Fibroblast of skin of right biceps (primary cell): ENCODE measurements around the gene OLFML2A.
"Not testable (repeated sequence)": the region's sequence is repeated elsewhere in the genome, so short reads cannot be mapped to it uniquely, and the experiment has no call there.

Source experiments
- DNase-seq: peaks from one replicate; pipeline ENCODE4 v3.0.0-alpha.2; 2013

OLFML2A gene

GRCh38 chr9:124776954-124777648 is at the start of gene OLFML2A:
Gene OLFML2A, plus strand, starts transcription at chr9:124777133. Its CDS starts 138 bp downstream, at chr9:124777271.
- no peak for DNase-seq

DNA sequence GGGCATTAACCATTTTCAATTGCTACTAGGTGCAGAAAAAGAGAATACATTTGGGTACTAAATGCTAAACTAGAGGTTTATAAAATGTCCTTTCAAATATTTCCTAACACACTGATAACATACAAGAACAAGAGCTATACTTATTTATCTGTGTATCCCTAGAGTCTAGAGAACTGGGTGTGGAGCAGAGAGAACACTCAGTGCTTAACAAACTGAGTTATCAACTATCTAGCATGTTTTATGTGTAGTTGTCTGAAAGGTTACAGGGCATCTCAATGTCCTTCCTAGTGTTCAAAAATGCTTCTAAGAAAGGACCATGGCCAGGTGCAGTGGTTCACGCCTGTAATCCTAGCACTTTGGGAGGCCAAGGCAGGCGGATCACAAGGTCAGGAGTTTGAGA is 46.2 kb upstream of the OLFML2A start:
- DNase-seq = no peak

DNA sequence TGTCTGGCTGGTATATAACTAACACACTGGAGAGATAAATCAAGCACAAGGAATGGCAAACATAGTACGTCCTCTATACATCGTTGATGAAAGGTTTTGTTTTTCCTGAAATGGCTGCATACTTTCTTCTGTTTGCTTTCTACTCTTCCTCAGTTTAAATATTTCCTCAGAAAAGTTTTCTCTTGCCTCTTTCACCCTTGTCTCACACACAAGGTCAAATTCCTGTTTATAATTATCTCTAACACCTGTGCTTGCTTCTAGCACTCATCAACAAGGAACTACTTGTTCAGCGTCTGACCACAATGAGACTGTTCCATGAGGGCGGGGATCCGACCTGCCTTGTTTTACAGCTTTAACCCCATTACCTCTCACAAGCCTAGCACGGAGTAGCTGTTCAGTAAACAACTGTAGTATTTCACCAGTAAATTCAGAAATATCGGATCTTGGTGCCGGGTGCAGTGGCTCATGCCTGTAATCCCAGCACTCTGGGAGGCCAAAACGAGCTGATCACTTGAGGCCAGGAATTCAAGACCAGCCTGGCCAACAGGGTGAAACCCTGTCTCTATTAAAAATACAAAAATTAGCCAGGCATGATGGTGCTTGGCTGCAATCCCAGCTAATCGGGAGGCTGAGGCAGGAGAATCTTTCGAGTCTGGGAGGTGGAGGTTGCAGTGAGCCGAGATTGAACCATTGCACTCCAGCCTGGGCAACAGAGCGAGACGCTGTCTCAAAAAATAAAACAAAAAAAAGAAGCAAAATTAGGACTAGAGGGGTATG is 42.8 kb upstream of the OLFML2A start:
- no peak for DNase-seq

DNA sequence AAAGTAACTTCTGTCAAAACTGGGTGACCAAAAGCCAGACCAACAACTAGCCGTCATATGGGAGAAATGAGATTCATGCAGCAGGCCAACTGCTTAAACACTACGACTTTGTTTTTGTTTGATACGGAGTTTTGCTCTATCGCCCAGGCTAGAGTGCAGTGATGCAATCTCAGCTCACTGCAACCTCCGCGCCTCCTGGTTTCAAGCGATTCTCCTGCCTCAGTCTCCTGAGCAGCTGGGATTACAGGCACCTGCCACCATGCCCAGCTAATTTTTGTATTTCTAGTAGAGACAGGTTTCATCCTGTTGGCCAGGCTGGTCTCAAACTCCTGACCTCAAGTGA is 42.2 kb upstream of the OLFML2A start:
- not testable (repeated sequence) for DNase-seq

DNA sequence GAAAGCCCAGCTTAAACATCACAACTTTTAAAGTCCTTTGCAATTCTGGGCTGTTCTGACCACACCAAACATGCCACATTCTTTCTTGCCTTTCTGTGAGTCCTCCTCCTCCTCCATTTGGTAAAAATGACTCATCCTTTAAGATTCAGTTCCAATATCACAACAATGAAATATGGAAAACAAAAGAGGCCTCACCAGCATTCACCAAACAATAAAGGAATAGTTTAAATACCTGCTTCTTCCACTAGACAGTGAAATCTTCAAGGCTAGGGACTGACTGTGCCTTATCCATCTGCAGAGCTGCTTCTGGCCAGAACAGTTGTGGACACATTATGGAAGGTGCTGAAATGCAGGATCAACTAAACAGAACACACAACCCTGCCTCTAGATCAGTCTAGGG is 41.8 kb upstream of the OLFML2A start:
- peak; percentile 72 for DNase-seq

- not testable (repeated sequence) for DNase-seq
Observed at GRCh38 chr9:124738075-124738474, 38.9 kb upstream of the OLFML2A start.

GRCh38 chr9:124739360-124739759 is 37.6 kb upstream of the OLFML2A start:
- no peak for DNase-seq

DNA sequence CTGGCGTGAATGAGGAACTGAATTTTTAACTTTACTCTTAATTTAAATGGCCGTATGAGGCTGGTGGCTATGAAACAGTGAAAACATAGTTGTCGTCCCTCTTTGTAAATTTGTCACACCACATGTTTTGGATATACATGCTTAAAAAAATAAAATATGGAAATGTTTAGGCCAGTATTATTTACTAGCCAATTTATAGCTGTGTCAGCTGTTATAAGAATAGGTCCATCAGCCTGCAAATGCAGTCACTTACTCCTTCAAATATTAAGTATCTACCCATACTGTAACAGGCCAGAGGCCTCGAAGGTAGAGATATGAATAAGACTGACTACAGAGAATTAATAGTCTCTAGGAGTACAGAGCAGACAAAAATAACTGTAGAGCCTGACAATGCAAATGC is 35.8 kb upstream of the OLFML2A start:
- DNase-seq = no peak

- DNase-seq = no peak
Observed at GRCh38 chr9:124741662-124742061, 35.3 kb upstream of the OLFML2A start.

DNA sequence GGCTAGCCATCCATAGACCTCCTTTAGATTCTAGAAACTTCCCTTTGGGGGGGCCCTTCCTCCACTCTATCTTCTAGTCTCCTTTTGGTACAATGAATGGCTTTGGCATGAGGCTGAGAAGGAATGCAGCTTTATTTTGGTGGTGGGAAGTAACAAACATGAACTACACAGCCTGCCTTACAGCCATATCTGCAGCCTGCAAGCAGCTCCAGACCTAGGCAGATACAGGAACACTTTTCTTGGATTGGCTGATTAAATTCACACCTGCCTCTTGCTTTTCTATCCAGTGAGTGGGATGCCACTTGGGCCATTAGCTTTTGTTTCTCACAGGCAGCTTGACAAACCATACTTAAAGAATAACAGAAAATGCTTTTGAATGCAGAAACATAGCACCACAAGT is 34.0 kb upstream of the OLFML2A start:
- no peak for DNase-seq

DNA sequence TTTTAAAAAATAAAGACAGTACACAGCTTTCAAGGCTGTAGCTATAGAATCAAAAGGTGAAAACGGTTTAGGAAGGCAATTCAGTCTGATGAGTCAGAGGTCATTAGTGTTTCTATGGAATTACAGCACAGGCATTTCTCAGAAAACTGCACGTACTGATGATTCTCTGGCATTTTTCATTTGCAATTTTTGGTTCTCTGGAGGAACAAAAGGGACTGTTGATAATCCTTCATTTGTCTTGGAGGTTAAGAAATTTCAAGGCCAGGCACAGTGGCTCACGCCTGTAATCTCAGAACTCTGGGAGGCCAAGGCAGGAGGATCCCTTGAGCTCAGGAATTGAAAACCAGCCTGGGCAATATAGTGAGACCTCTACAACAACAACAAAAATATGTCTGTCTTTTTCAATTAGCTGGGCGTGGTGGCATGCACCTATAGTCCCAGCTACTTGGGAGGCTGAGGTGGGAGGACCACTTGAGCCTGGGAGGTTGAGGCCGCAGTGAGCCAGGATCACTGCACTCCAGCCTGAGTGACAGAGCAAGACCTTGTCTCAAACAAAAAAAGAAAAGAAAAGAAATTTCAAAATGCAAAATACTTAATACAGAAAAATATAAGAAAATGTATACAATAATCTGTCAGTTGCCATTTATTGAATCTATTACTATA is 33.1 kb upstream of the OLFML2A start:
- peak; percentile 78 for DNase-seq

GRCh38 chr9:124747065-124747464 is 29.9 kb upstream of the OLFML2A start:
- no peak for DNase-seq

- DNase-seq = no peak
Observed at GRCh38 chr9:124749284-124749683, 27.6 kb upstream of the OLFML2A start.

- peak; percentile 10 for DNase-seq
Observed at GRCh38 chr9:124749781-124750180, 27.2 kb upstream of the OLFML2A start.

DNA sequence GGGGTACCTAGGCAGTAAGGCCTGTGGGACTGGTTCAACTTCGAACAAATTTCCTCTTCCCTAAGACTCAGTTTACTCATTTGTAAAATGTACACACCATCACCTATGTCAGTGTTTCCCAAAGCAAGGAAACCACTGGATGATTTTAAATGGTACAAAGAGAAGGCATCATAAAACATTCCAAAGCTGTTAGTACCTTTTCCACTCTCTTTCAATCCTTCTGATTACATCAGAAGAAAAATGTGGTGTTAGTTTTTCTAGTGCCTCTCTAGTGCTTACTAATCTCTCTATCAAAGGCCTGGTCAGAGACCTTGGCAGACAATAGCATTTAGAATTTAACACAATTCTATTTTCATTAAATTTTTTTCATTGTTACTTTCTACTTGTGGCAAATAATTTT is 24.0 kb upstream of the OLFML2A start:
- peak; percentile 78 for DNase-seq

GRCh38 chr9:124754289-124754688 is 22.6 kb upstream of the OLFML2A start:
- DNase-seq = peak; percentile 56

DNA sequence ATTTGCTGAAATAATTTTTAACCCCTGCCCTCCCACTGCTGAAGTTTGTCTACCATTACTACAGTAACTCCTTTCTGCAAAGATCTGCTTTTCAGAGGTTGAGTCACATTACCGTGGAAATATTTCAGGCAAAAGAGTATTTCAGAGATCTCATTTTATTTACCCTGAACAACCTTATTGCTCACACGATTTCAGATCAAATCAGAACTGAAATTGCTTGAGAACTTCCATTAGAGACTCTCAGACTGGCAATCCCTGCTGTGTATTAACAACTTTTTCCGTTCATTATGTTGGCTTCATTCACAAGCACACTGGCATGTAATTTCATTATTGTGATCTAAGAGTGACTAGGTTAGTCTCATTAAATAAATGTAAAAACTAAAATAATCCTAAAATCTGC is 21.9 kb upstream of the OLFML2A start:
- DNase-seq = no peak

GRCh38 chr9:124756011-124756410 is 20.9 kb upstream of the OLFML2A start:
- no peak for DNase-seq

DNA sequence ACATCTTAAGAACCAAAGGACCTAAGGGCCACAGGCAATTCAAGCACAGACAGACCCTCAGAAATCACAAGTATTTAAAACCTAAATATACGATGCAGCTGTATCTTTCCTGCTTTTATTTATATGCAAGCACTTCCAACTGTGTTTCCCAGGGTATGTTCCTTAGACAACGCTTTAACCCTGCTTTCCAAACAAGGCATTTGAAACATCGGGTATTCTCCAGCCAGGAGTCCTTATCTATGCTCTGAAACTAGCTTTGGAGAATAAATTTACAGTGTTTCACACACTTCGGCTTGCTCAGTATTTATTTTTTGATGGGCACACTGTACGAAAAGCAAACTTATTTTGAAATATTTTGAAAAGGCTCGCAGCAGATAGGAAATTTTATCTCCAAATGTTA is 19.3 kb upstream of the OLFML2A start:
- DNase-seq = no peak

DNA sequence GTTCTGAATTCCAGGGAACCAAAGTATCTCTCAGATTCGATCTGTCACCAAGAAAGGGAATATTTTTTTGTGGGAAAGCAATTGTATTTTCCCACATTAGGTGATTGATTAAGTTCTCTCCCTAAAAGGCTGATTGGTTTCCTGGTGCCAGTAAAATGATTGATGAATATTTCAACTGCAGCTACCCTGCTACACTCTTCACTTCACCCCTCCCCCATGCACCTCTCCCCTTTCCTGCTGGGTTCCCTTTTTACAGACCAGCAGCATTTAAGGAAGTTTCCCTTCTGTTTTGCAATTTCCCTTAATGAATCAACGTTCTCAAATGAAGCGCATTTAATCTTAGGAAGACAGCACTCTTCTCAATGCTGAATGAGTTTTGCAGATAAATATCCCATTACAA is 18.9 kb upstream of the OLFML2A start:
- DNase-seq = no peak

DNA sequence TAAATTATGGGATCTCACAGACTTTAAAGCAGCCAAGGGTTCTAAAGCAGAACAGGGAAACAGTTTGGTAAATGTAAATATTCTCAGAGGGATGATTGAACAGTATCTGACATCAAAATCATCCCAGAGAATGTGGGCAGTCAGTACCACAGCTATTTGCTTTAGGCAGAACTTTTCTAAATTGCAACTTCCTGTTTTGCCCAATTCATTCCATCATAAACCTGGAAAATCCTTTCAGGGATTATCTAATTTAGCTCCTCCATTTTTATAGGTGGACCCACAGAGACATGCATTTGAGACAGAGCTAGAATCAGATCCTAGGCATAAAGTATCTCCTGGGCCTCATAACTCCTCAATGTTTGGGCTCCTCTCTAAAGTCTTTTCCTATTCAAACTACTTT is 18.2 kb upstream of the OLFML2A start:
- no peak for DNase-seq

DNA sequence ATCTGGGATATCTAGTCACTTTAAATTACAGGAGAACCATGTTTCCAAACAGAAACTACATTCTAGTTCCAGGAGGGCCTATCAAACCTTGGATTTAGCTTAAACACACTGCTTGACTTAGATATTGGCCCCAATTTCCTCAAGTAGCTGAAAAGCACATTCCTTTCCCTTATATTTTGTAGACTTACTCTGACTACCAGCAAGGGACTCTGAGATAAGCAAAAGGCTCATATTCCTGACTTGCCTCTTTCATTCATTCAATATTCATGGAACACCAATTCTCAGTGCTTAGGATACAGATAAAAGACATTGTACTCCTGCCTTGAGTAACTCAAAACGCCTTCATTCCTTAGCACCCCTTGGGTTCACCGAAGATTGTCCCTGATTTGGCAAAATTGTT is 17.6 kb upstream of the OLFML2A start:
- DNase-seq = no peak

- no peak for DNase-seq
Observed at GRCh38 chr9:124760719-124761118, 16.2 kb upstream of the OLFML2A start.

DNA sequence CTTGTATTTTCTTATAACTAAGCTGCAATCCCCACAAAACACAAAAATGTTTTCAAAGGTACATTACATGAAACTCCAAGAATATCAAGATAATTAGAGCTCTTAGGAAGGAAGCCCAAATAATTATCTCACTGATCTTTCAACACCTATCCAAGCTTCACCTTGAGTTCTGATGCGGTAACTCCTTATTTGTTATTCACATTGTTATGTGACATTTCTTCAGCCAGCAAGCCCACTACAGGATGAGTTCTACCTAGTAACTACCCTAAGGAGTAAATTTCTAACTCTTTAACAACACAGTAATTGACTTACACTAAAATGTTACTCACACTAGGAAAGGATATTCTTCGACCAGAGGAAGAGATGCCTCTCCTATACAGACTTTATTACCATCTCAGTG is 15.7 kb upstream of the OLFML2A start:
- DNase-seq = no peak
